ENCODE results near the gene MRS2. TPM values are rescaled to one million over a fixed set of nuclear protein-coding genes. Genes with fewer than 3 reads are reported as not detected.
"Not testable (repeated sequence)": the region's sequence is repeated elsewhere in the genome, so short reads cannot be mapped to it uniquely, and the experiment has no call there.

Gene MRS2
- total RNA-seq, 1 experiment from 2014 or later = 26.0 TPM

GRCh38 chr6:24396824-24397223 is 5.9 kb upstream of the MRS2 start:
- Histone ChIP-seq H3K27ac (ENCODE audit: low read length) (no peak overlapping the region), H3K4me1 (ENCODE audit: control insufficient read depth, insufficient read depth, low read length) (no peaks in the 10 kb centered on the region), H3K4me3 (ENCODE audit: low read depth in 2 of 2, low read length in 2 of 2) (no peak overlapping the region), H3K27me3 (ENCODE audit: control insufficient read depth, insufficient read depth, low read length) (no peaks in the 10 kb centered on the region; the same call in 1 of the 2 replicates), H3K9me3 (ENCODE audit: control insufficient read depth, insufficient read depth, low read depth, low read length) (no peaks in the 10 kb centered on the region), H3K36me3 (ENCODE audit: control insufficient read depth, insufficient read depth, low read length) (no peaks in the 10 kb centered on the region)
- ChIA-PET CTCF (no interaction called here), POLR2A (no interaction called here)
- no peak for ATAC-seq
- DNase-seq (ENCODE audit: low read depth, low spot score) = no peak
- TF ChIP-seq SIN3A (IDR thresholded peaks at IDR 0.05; ENCODE audit: borderline replicate concordance, insufficient read depth, low read depth, low read length) (no peak), POLR2AphosphoS5 (IDR thresholded peaks at IDR 0.05; ENCODE audit: low read depth, low read length) (no peak), CTCF (IDR thresholded peaks at IDR 0.05) (no peak), TCF7L2 (IDR thresholded peaks at IDR 0.05; ENCODE audit: low read depth, low read length) (no peak)
- TF ChIP-seq, protein P1, sequence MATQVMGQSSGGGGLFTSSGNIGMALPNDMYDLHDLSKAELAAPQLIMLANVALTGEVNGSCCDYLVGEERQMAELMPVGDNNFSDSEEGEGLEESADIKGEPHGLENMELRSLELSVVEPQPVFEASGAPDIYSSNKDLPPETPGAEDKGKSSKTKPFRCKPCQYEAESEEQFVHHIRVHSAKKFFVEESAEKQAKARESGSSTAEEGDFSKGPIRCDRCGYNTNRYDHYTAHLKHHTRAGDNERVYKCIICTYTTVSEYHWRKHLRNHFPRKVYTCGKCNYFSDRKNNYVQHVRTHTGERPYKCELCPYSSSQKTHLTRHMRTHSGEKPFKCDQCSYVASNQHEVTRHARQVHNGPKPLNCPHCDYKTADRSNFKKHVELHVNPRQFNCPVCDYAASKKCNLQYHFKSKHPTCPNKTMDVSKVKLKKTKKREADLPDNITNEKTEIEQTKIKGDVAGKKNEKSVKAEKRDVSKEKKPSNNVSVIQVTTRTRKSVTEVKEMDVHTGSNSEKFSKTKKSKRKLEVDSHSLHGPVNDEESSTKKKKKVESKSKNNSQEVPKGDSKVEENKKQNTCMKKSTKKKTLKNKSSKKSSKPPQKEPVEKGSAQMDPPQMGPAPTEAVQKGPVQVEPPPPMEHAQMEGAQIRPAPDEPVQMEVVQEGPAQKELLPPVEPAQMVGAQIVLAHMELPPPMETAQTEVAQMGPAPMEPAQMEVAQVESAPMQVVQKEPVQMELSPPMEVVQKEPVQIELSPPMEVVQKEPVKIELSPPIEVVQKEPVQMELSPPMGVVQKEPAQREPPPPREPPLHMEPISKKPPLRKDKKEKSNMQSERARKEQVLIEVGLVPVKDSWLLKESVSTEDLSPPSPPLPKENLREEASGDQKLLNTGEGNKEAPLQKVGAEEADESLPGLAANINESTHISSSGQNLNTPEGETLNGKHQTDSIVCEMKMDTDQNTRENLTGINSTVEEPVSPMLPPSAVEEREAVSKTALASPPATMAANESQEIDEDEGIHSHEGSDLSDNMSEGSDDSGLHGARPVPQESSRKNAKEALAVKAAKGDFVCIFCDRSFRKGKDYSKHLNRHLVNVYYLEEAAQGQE (IDR thresholded peaks at IDR 0.05; ENCODE audit: insufficient read depth in 1 of 2, low read depth in 2 of 2, low read length in 1 of 2) = no peak
- in situ Hi-C loops (cut with HindIII; ENCODE audit: low pct_unique_long_range_greater_than_20kb, low sequenced_read_pairs) (no loop called here), intact Hi-C loops (cut with micrococcal nuclease; ENCODE audit: unreplicated experiment) (no loop called here)
- BruUV-seq (replicated peaks) = no TSS peak

GRCh38 chr6:24397631-24398030 is 5.1 kb upstream of the MRS2 start:
- CTCF ChIA-PET = no interaction called here
- POLR2A ChIA-PET = no interaction called here
- in situ Hi-C loops (cut with HindIII; ENCODE audit: low pct_unique_long_range_greater_than_20kb, low sequenced_read_pairs) (no loop called here), intact Hi-C loops (cut with micrococcal nuclease; ENCODE audit: unreplicated experiment) (no loop called here)
- no peak overlapping the region for H3K4me3 ChIP-seq (ENCODE audit: low read depth in 2 of 2, low read length in 2 of 2)
- H3K9me3 ChIP-seq (ENCODE audit: control insufficient read depth, insufficient read depth, low read depth, low read length) = no peaks in the 10 kb centered on the region
- no peaks in the 10 kb centered on the region; the same call in 1 of the 2 replicates for H3K27me3 ChIP-seq (ENCODE audit: control insufficient read depth, insufficient read depth, low read length)
- no peak for TF ChIP-seq TCF7L2 (IDR thresholded peaks at IDR 0.05; ENCODE audit: low read depth, low read length)
- no peak for TF ChIP-seq CTCF (IDR thresholded peaks at IDR 0.05)
- TF ChIP-seq SIN3A (IDR thresholded peaks at IDR 0.05; ENCODE audit: borderline replicate concordance, insufficient read depth, low read depth, low read length) = no peak
- TF ChIP-seq POLR2AphosphoS5 (IDR thresholded peaks at IDR 0.05; ENCODE audit: low read depth, low read length) = no peak
- TF ChIP-seq, protein P1 (IDR thresholded peaks at IDR 0.05; ENCODE audit: insufficient read depth in 1 of 2, low read depth in 2 of 2, low read length in 1 of 2) = no peak
- no TSS peak for BruUV-seq (replicated peaks)
- 0 out of 2 replicates have a peak, but pooled peaks cover 3% of the 10 kb centered on the region for H3K4me1 ChIP-seq (ENCODE audit: control insufficient read depth, insufficient read depth, low read length)
- no peak overlapping the region for H3K27ac ChIP-seq (ENCODE audit: low read length)
- ATAC-seq = no peak
- H3K36me3 ChIP-seq (ENCODE audit: control insufficient read depth, insufficient read depth, low read length) = no peaks in the 10 kb centered on the region
- no peak for DNase-seq (ENCODE audit: low read depth, low spot score)

DNA sequence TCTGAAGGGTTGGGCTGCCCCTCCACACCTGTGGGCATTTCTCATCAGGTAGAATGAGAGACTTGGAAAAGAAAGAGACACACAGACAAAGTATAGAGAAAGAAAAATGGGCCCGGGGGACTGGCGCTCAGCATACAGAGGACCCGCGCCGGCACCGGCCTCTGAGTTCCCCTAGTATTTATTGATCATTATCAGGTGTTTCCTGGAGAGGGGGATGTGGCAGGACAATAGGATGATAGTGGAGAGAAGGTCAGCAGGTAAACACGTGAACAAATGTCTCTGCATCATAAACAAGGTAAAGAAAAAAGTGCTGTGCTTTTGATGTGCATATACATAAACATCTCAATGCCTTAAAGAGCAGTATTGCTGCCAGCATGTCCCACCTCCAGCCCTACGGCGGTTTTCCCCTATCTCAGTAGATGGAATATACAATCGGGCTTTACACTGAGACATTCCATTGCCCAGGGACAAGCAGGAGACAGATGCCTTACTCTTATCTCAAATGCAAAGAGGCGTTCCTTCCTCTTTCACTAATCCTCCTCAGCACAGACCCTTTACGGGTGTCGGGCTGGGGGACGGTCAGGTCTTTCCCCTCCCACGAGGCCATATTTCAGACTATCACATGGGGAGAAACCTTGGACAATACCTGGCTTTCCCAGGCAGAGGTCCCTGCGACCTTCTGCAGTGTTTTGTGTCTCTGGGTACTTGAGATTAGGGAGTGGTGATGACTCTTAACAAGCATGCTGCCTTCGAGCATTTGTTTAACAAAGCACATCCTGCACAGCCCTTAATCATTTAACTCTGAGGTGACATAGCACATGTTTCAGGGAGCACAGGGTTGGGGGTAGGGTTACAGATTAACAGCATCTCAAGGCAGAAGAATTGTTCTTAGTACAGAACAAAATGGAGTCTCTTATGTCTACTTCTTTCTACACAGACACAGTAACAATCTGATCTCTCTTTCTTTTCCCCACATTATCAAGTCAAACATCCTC is 2.4 kb upstream of the MRS2 start:
- H3K27ac ChIP-seq (ENCODE audit: low read length); CTCF ChIA-PET; intact Hi-C loops (cut with micrococcal nuclease; ENCODE audit: unreplicated experiment); H3K4me3 ChIP-seq (ENCODE audit: low read depth in 2 of 2, low read length in 2 of 2); ATAC-seq; H3K27me3 ChIP-seq (ENCODE audit: control insufficient read depth, insufficient read depth, low read length); BruUV-seq (replicated peaks); H3K36me3 ChIP-seq (ENCODE audit: control insufficient read depth, insufficient read depth, low read length); DNase-seq (ENCODE audit: low read depth, low spot score); H3K9me3 ChIP-seq (ENCODE audit: control insufficient read depth, insufficient read depth, low read depth, low read length); in situ Hi-C loops (cut with HindIII; ENCODE audit: low pct_unique_long_range_greater_than_20kb, low sequenced_read_pairs); POLR2A ChIA-PET: not testable (repeated sequence)
- peaks cover 14% of the 10 kb centered on the region for H3K4me1 ChIP-seq (ENCODE audit: control insufficient read depth, insufficient read depth, low read length)
